ENCODE data around the gene TNXB. TPM values are rescaled to one million over a fixed set of nuclear protein-coding genes. Genes with fewer than 3 reads are reported as not detected.

The TNXB gene
- total and polyA plus RNA-seq, 9 donors, result 13.3 to 334 (median 146) TPM

- WGBS, 3 donors, result 8 to 11% (median 8%) methylated on average over 8 of the region's 8 CpGs
- Histone ChIP-seq H3K9me3 (no peaks in the 10 kb centered on the region), H3K27ac (peak overlapping the region; percentile 90 to 94), H3K4me3 (peak overlapping the region; percentile 51), H3K4me1 (ENCODE audit: insufficient read depth) (peaks cover 9% of the 10 kb centered on the region), H3K36me3 (no peaks in the 10 kb centered on the region), H3K27me3 (no peaks in the 10 kb centered on the region)
- peak in 1 of 5 donors; percentile 37 for DNase-seq
- intact Hi-C loops (cut with DNase I), result loop anchor here in 1 of 4 donors (10.0 kb wide), 1 partner anchor 67 kb away; no protein-coding TSS in a partner anchor
- TF ChIP-seq CTCF (IDR thresholded peaks at IDR 0.05) (no peak), POLR2A (IDR thresholded peaks at IDR 0.05) (no peak), EP300 (IDR thresholded peaks at IDR 0.05) (no peak)
Observed at GRCh38 chr6:32151181-32151862, 42.2 kb upstream of the TNXB start.

DNA sequence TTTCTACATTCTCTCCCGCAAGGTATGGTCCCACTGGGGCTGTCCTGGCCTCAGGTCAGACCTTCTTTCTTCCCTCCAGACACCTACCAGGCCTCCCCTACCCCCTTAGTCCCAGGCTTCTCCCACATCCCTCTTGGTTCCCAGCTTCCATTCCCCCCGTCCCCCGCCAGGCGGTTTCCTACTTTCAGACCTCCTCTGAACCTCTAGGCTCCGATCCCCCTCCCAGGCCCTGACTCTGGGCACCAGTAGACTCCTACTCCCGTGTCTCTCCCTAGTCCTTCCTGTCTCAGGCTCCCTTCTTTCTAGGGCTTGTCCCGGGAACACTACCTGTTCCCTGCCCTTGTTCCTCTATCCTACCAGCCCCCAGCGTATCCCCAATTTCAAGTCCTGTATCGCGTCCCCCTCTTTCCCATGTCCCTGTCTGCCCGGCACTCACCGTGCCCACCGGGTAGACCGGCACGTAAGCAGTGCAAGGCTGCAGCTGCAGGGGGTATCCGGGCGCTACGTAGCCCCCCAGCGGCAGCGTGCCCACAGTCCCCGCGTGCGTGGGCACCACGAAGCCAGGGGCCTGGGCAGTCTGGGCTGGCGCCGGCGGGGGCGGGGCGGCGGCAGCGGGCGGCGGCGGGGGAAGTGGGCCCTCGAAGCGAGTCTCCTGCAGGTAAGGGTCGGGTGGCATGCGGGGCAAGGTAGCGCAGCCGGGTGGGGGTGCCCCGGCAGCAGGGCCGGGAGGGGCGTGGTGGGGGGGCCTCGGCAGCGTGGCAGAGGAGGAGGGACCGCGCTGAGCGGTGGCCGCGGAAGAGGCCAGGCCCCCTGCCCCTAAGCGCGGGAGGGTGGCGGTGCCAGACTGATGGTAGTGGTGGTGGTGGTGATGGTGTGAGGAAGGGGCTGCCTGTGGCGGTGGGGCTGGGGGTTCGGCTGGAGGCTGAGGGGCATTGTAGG is 41.1 kb upstream of the TNXB start:
- H3K36me3 ChIP-seq, result no peaks in the 10 kb centered on the region
- H3K27me3 ChIP-seq, result no peaks in the 10 kb centered on the region
- H3K4me1 ChIP-seq (ENCODE audit: insufficient read depth), result peaks cover 5% of the 10 kb centered on the region
- H3K9me3 ChIP-seq, result no peaks in the 10 kb centered on the region
- H3K27ac ChIP-seq, result peak overlapping the region; percentile 90 to 94
- H3K4me3 ChIP-seq, result peak overlapping the region; percentile 51
- intact Hi-C loops (cut with DNase I), result loop anchor here in 1 of 4 donors (10.0 kb wide), 1 partner anchor 65 kb away; no protein-coding TSS in a partner anchor
- 10 to 23% (median 17%) methylated on average over 44 to 55 of the region's 55 CpGs for WGBS, 3 donors
- DNase-seq, result peak in 2 of 5 donors; percentile 59
- TF ChIP-seq CTCF (IDR thresholded peaks at IDR 0.05) (no peak), POLR2A (IDR thresholded peaks at IDR 0.05) (no peak), EP300 (IDR thresholded peaks at IDR 0.05) (no peak)

DNA sequence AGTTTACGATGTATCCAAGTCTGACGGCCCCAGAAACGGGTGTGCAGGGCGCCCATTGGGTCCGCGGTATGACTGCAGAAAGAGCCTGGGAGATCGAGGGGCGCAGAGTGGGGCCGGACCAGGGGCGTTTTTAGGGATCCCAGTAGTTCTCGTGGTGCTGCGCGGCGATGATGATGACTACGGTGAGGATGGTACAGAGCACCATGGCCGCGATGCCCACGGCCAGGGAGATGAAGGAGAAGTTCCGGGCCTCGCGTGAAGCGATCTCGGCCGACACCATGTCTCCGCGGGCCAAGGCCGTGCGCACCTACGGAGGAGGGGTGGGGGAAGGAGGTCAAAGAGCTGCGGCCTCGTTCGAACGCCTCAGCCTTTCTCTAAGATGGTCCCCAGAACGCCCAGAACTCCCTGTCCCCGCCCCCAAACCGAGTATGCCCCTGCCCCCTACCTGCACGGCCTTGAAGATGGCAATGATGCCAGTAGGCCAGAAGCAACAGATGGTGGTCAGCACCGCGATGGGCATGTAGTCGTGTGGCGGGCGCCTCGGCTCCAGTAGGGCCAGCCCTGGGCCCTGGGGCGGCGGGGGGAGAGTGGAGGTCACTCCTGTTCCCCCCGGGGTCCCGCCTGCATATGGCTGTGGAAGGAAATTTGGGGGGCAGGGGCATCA is 40.1 kb upstream of the TNXB start:
- Histone ChIP-seq H3K36me3 (no peaks in the 10 kb centered on the region), H3K27ac (peak overlapping the region in 1 of 2 donors; percentile 90), H3K4me1 (ENCODE audit: insufficient read depth) (peaks cover 3% of the 10 kb centered on the region), H3K9me3 (no peaks in the 10 kb centered on the region), H3K27me3 (no peaks in the 10 kb centered on the region), H3K4me3 (no peak overlapping the region)
- 80 to 85% (median 85%) methylated on average over 38 to 47 of the region's 47 CpGs for WGBS, 3 donors
- TF ChIP-seq CTCF (IDR thresholded peaks at IDR 0.05), result no peak
- no peak for TF ChIP-seq EP300 (IDR thresholded peaks at IDR 0.05)
- no peak for TF ChIP-seq POLR2A (IDR thresholded peaks at IDR 0.05)
- DNase-seq, result no peak
- intact Hi-C loops (cut with DNase I), result no loop called here
